WTC11 (cell line): Measurements from ENCODE around the gene TMEM38A. TPM values are rescaled to one million over a fixed set of nuclear protein-coding genes. Genes with fewer than 3 reads are reported as not detected.

Experiments
- ATAC-seq: fragments of 200-7000 bp; cut with Tn5 transposase; 2 replicates; pipeline ENCODE4 v1.10.0; 2021; ENCODE audit warnings: mild to moderate bottlenecking, moderate library complexity
- CTCF ChIA-PET: fragments of 300-600 bp; sonication (Branson Sonifier 250); formaldehyde crosslinking; loops from one replicate; lab custom pipeline; 2021; ENCODE audit warnings: antibody characterized with exemption; lab: Charles Lee
- POLR2A ChIA-PET: fragments of 350-600 bp; sonication (Branson Sonifier 250); formaldehyde crosslinking; loops from one replicate; lab custom pipeline; 2021; ENCODE audit warnings: antibody characterized with exemption; lab: Charles Lee
- DNase-seq: peaks from one replicate; pipeline ENCODE4 v3.0.0; 2021; ENCODE audit warnings: low spot score
- H3K27ac Mint-ChIP-seq: 2 replicates; pipeline ENCODE4 v1.8.0; 2021; ENCODE audit warnings: mixed read lengths
- H3K27me3 Mint-ChIP-seq: 2 replicates; pipeline ENCODE4 v1.8.0; 2021; ENCODE audit warnings: low read depth, mild to moderate bottlenecking, moderate library complexity, mixed read lengths
- H3K36me3 Mint-ChIP-seq: 2 replicates; pipeline ENCODE4 v1.8.0; 2021; ENCODE audit warnings: mixed read lengths
- H3K4me1 Mint-ChIP-seq: 2 replicates; pipeline ENCODE4 v1.8.0; 2022; ENCODE audit warnings: mixed read lengths
- H3K4me3 Mint-ChIP-seq: 2 replicates; pipeline ENCODE4 v1.8.0; 2021; ENCODE audit warnings: mild to moderate bottlenecking, moderate library complexity, mixed read lengths
- H3K9me3 Mint-ChIP-seq: 2 replicates; pipeline ENCODE4 v1.8.0; 2021; ENCODE audit warnings: mixed read lengths
- AFF4 ChIP-seq: sonication (generic); formaldehyde crosslinking; IDR thresholded peaks from 2 replicates; pipeline ENCODE4 v1.8.1; 2023; ENCODE audit warnings: mild to moderate bottlenecking, missing genetic modification reagents, borderline replicate concordance
- ATF6 ChIP-seq: sonication (generic); formaldehyde crosslinking; IDR thresholded peaks from 2 replicates; pipeline ENCODE4 v1.8.1; 2023; ENCODE audit warnings: mild to moderate bottlenecking, missing genetic modification reagents
- E2F5 ChIP-seq: sonication (generic); formaldehyde crosslinking; IDR thresholded peaks from 2 replicates; pipeline ENCODE4 v1.8.1; 2022; ENCODE audit warnings: mild to moderate bottlenecking, moderate library complexity, missing genetic modification reagents
- FOXJ3 ChIP-seq: sonication (generic); formaldehyde crosslinking; IDR thresholded peaks from 2 replicates; pipeline ENCODE4 v1.9.0; 2021; ENCODE audit warnings: missing genetic modification reagents, mild to moderate bottlenecking, borderline replicate concordance
- IRF2 ChIP-seq: sonication (generic); formaldehyde crosslinking; IDR thresholded peaks from 2 replicates; pipeline ENCODE4 v1.8.0; 2022; ENCODE audit warnings: low read depth, missing genetic modification reagents, borderline replicate concordance
- MAX ChIP-seq: sonication (generic); formaldehyde crosslinking; IDR thresholded peaks from 2 replicates; pipeline ENCODE4 v1.8.0; 2022; ENCODE audit warnings: mild to moderate bottlenecking, missing genetic modification reagents
- PRDM15 ChIP-seq: sonication (generic); formaldehyde crosslinking; IDR thresholded peaks from 2 replicates; pipeline ENCODE4 v1.8.0; 2022; ENCODE audit warnings: missing genetic modification reagents
- PRRX2 ChIP-seq: fragments of 250-450 bp; sonication (Bioruptor Pico); IDR thresholded peaks from 2 replicates; pipeline ENCODE4 v1.8.0; 2021; ENCODE audit warnings: mild to moderate bottlenecking
- TEAD4 ChIP-seq: sonication (generic); formaldehyde crosslinking; IDR thresholded peaks from 2 replicates; pipeline ENCODE4 v1.8.0; 2022; ENCODE audit warnings: mild to moderate bottlenecking, missing genetic modification reagents
- ZNF232 ChIP-seq: sonication (generic); formaldehyde crosslinking; IDR thresholded peaks from 2 replicates; pipeline ENCODE4 v1.8.0; 2022; ENCODE audit warnings: mild to moderate bottlenecking, missing genetic modification reagents
- ZNF425 ChIP-seq: fragments of 250-450 bp; sonication (Bioruptor Pico); conservative IDR thresholded peaks from 2 replicates; pipeline ENCODE4 v1.9.0; 2021; ENCODE audit warnings: mild to moderate bottlenecking
- total RNA-seq: library from RNA; stranded (reverse); gene quantifications from 3 replicates; pipeline ENCODE4 v1.2.3, GENCODE V29; 2021

The TMEM38A gene
- total RNA-seq, 1 experiment from 2014 or later = 9.5 TPM

- TF ChIP-seq E2F5 (no peak), PRRX2 (CRISPR knock-in tag) (no peak), FOXJ3 (CRISPR knock-in tag) (no peak), ZNF425 (CRISPR knock-in tag) (no peak), MAX (CRISPR knock-in tag) (no peak)
Observed at GRCh38 chr19:16620584-16620983, 40.4 kb upstream of the TMEM38A start (continued).

GRCh38 chr19:16621165-16621800, 39.7 kb upstream of the TMEM38A start:
- H3K9me3 Mint-ChIP-seq = no peaks in the 10 kb centered on the region
- peaks cover 6% of the 10 kb centered on the region; the same call in 1 of the 2 replicates for H3K36me3 Mint-ChIP-seq
- no peak for ATAC-seq
- TF ChIP-seq ZNF232 = no peak
- no peak for TF ChIP-seq TEAD4 (CRISPR knock-in tag)
- TF ChIP-seq AFF4 = no peak
- no peak for TF ChIP-seq PRDM15
- no peak for TF ChIP-seq ATF6 (CRISPR knock-in tag)
- TF ChIP-seq IRF2 (CRISPR knock-in tag) = no peak
- TF ChIP-seq, all 79 proteins: peak for 0
- CTCF ChIA-PET = no interaction called here
- DNase-seq = no peak
- POLR2A ChIA-PET = no interaction called here
- Mint-ChIP-seq H3K4me1 (peaks cover 40% of the 10 kb centered on the region), H3K27ac (no peak overlapping the region), H3K27me3 (no peaks in the 10 kb centered on the region), H3K4me3 (no peak overlapping the region)
